ENCODE measurements around the gene TMEM121B. TPM values are rescaled to one million over a fixed set of nuclear protein-coding genes. Genes with fewer than 3 reads are reported as not detected.

TMEM121B gene
- total RNA-seq, 1 experiment from 2014 or later: 8.1 TPM

GRCh38 chr22:17091851-17092250 is 29.3 kb downstream of the TMEM121B start:
- Histone ChIP-seq H3K79me2 (ENCODE audit: insufficient read depth, low read length) (no peaks in the 10 kb centered on the region), H2BK120ac (ENCODE audit: low read depth, low read length, poor library complexity, severe bottlenecking) (no peak overlapping the region), H3K9ac (ENCODE audit: extremely low read depth, insufficient read length, low read length) (no peak overlapping the region), H4K5ac (ENCODE audit: insufficient read length, low read depth, low read length) (no peak overlapping the region), H4K20me1 (ENCODE audit: control insufficient read depth, insufficient read depth, insufficient read length) (no peaks in the 10 kb centered on the region), H3K4me1 (ENCODE audit: insufficient read depth, low read length) (no peaks in the 10 kb centered on the region), H3K9me3 (ENCODE audit: control insufficient read depth, low read depth, low read length) (no peaks in the 10 kb centered on the region), H2BK5ac (ENCODE audit: insufficient read length, low read length) (no peak overlapping the region), H3K79me1 (ENCODE audit: insufficient read depth, low read depth, low read length, poor library complexity, severe bottlenecking) (peaks cover 5% of the 10 kb centered on the region), H2BK15ac (ENCODE audit: low read depth, low read length) (no peak overlapping the region), H3K4me2 (ENCODE audit: insufficient read depth, insufficient read length, low read length) (no peak overlapping the region), H3K27ac (ENCODE audit: insufficient read length, low read depth, low read length) (no peak overlapping the region), H3K23ac (ENCODE audit: insufficient read length, low read depth, low read length) (no peak overlapping the region), H2BK20ac (ENCODE audit: low read depth, low read length, poor library complexity, severe bottlenecking) (no peak overlapping the region), H3T11ph (ENCODE audit: low read length) (no peak overlapping the region), H3K56ac (ENCODE audit: insufficient read length, low read depth, low read length) (no peak overlapping the region), H3K23me2 (ENCODE audit: insufficient read length, low read depth, low read length, poor library complexity, severe bottlenecking) (no peaks in the 10 kb centered on the region), H2AK5ac (ENCODE audit: insufficient read length, low read length) (no peak overlapping the region), H3K27me3 (ENCODE audit: insufficient read depth, low read length) (no peaks in the 10 kb centered on the region), H3K14ac (ENCODE audit: insufficient read depth, low read length) (no peak overlapping the region), H2AFZ (ENCODE audit: low read length) (no peak overlapping the region), H3K18ac (ENCODE audit: insufficient read length, low read depth, low read length) (no peak overlapping the region), H3K4ac (ENCODE audit: low read depth, low read length) (no peak overlapping the region), H2BK12ac (ENCODE audit: insufficient read length, low read depth, low read length) (no peak overlapping the region), H4K91ac (ENCODE audit: insufficient read length, low read depth, low read length) (no peak overlapping the region), H4K8ac (replicated peaks; ENCODE audit: insufficient read length, low read depth, low read length) (no peak overlapping the region)
- Mint-ChIP-seq H3K4me3 (peak overlapping the region in 1 of 2 experiments; percentile 31; a peak in 1 of 5 replicates), H3K27ac (0 out of 7 replicates have a peak overlapping the region, but pooled peaks of 1 of the 3 experiments have one; percentile 11), H3K9me3 (no peaks in the 10 kb centered on the region), H3K27me3 (ENCODE audit: low read depth) (peaks cover 11% of the 10 kb centered on the region), H3K36me3 (ENCODE audit: insufficient read depth in 1 of 3, low read depth in 3 of 3) (no peaks in the 10 kb centered on the region; a peak in 1 of 7 replicates), H3K4me1 (peaks cover 27 to 28% of the 10 kb centered on the region in 2 experiments)
- DNase-seq: no peak
- WGBS (ENCODE audit: extremely low coverage, insufficient read length, low lambda C conversion rate): no CpG with 5 or more reads among the region's 4 CpGs
- TF ChIP-seq CTCF (conservative IDR thresholded peaks at IDR 0.05): no peak

Measured in H9 (cell line).